Stimulated activated CD8-positive, alpha-beta memory T cell treated with anti-CD3 and anti-CD28 coated beads, Interleukin-7, amount 100 ng/mL, for 48 hours (primary cell): ENCODE results near the gene ARHGEF19.

Experiments used
- DNase-seq, 2 donors: peaks; one replicate each; pipeline ENCODE4 v3.0.0-alpha.2; 2020; ENCODE audit warnings: low read depth in 1 of 2; ENCODE audit errors: extremely low read depth in 1 of 2

Gene ARHGEF19

DNA sequence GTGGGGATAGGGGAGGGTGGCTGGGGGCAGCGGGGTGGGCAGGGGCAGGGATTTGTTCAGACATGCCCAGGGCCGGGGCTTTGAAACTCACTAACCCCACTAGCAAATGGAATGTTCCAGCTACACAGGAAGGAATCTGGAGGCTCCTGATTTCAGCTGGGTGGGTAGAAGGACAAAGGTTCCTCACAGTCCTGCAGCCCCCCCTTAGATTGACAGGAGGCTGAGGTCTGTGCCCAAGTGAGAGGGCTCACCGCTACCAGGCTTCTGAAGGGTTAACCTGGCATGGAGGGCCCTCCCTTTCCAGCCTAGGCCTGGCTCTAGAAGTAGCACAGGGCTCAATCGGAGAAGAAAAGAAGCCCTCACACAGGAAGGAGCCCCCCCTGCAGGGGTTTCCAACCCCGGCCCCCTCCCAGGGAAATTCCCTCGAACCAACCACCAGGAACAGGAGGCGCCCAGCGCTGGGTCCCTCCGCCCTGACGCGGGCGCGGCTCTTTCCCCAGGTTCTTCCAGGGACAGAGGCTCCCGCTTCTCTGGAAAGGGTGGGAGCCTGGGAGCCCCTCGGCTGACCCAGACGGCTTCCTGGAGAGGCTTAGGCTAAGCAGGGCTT lies 59.9 kb downstream of the ARHGEF19 start:
- no peak for DNase-seq

DNA sequence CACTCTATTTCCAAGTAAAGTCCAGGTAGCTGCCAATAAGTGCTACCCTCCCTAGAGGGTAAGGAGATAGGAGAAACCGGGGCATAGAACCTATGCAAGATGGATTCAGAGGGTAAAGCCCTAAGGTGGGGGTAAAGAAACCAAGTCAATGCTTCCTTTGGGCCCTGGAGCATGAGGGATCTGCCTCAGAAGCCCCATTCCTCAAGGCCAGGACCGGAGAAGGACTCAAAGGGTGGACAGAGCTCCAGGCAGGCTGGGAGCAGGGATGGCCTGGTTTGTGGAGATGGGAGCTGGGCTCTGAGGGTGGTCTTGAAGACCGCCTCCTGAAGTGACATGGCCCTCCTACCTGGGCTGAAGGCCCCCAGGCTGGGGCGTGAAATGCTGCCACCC lies 60.5 kb downstream of the ARHGEF19 start:
- no peak for DNase-seq

DNA sequence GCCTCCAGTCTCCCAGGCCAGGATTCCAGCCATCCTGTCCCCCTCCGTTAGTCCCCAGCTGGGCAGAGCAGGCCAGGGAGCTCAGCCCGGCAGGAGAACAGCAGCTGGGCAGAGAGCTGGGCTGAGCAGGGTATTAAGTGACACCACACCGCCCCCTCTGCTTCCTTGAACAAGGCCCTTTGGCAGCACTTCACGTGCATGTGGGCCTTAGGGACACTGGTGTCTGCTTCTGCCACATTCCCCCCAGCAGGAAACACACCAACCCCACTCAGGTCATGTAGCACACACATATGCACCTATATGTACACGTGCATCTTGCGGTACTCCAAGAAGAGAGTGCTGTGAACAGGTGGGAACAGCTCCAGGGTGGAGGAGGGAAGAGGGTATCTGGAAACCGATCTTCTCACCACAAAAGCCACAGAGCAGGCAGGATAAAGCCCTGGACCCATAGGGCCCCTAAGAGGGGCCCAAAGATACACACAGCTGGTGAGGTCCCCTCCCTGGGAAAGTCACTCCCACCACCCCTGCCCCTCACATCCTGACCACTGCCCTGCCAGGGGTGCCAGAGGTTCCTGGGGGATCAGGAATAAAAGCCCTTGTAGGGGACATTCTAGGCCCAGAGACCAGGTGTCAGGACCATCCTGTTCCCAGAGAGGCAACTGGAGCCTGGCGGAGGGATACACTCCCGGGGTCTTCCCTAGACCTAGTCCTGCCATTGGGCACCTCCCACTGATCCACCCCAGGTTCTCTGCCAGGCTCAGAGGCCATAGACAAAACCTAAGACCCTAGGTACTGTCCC lies 61.1 kb downstream of the ARHGEF19 start:
- no peak for DNase-seq

DNA sequence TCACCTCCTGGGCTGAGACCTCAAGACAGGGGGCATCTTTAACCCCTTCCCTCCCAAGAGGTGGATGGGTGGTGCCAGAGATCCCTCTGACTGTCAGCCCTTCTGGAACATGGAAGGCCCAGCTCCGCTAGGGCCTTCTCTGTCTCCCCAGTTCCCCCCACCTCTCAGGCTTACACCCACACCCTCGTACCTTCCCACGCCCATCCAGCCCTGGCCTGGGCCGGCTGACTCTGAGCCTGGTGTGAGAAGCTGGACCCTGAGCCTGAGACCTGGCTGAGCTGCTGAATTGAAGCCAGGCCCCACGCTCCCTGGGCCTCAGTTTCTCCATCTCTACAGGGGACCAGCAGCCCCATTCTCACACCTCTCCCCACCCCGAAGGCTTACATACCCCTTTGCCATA lies 61.9 kb downstream of the ARHGEF19 start:
- DNase-seq, result no peak

DNA sequence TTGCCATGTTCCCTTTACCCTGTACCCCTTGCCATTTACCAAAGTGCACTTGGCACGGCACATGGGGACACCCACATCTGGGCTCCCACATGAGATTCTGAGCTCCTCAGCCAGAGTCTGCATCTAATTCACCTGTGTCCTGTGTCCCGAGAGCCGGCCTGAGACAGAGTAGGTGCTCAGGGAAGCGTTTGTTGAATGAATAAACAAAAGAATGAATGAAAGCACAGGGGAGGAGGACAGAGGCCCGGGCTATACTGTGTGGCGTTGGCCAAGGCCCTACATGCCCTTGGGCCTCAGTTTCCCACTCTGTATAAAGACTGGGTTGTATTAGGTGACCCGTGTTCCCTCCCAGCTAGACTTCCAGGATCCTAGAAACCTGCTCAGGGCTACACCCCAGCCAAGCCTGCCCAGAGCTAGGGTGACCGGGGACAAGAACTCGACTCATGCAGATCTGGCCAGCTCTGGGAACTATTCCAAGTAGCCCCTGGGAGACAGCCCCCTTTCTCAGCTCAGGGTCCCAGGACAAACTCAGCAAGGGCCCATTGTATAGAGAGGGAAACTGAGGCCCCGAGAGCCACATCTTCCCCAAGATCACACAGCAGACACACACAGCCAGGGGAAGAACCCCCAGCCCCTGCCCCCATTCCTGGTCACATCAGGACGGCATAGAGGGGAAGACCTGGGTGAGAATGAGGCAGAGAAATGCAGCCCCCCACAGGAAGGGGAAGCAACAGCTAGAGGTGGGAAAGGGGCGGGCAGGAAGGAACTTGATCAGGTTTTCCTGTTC lies 62.6 kb downstream of the ARHGEF19 start:
- no peak for DNase-seq

DNA sequence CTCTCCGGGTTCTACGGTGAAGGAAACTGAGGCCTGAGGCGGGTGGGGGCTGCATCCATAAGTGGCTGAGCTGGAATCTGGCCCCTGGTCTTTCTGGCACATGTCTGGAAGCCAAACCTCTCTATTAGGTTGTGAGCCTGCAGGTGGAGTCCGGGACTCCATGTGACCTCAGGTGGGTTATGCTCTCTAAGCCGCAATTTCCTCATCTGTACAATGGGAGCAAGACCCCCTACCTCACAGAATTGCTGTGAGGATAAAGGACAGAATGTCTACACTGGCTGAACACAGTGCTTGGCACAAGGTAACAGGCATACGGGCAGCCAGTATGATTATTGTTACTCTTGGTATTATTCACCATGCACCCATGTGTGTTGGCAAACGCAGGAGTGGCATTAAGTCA lies 63.3 kb downstream of the ARHGEF19 start:
- DNase-seq, result no peak

DNA sequence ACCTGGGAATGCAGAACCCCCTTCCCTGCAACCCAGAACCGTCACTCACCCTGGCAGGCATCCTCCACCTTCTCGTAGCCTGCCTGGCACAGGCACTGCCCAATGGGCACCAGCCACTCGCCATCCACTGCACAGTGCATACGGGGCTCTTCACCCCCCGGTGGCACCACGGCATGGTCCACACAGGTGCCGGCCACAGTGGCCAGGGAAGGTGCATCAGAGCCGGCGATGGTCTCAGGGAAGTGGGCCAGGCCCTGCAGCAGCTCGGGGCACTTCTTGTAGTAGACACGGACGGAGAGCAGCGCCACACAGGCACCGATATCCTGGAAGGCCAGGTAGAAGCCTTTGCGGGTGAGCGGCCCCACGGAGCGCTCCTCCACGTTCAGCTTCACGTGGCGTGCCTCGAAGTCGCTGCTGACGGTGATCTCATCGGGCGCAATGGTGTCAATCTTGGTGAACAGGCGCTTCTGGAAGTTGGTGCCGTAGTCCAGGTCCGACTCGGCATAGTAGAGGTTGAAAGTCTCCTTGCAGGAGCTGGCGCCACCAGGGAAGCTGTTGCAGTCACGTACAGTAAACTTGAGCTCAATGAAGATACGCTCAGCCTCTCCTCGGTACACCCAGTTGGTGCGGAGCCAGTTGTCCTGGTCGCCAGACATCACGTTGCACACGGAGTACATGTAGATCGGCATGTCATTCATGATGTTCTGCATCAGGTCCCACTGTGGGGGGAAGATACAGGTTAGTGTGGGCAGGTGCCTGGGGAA lies 63.9 kb downstream of the ARHGEF19 start:
- no peak for DNase-seq
